ENCODE results near the gene ATM.

ATM gene

DNA sequence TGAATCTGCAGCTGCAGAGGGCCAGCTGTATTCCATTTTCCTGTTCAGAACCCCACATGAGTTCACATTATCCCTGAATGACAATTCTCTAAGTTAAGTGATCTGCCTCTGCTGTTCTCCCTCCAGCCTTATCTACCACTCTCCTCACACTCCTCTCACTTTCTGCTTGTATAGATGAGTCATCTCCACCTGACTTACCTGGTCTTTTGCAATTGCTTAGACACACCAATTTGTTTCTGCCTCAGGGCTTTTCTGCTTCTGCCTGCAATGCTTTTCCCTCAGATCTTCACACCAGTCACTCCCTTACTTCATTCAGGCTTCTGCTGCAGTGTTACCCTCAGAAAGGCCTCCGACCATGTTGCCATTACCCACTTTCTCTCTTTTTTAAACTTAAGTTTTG lies 118.1 kb downstream of the ATM start:
- no peak overlapping the region for H3K27ac ChIP-seq (ENCODE audit: low read depth, low read length)
- H3K4me2 ChIP-seq (ENCODE audit: low read depth, low read length, poor library complexity, severe bottlenecking), result no peak overlapping the region

DNA sequence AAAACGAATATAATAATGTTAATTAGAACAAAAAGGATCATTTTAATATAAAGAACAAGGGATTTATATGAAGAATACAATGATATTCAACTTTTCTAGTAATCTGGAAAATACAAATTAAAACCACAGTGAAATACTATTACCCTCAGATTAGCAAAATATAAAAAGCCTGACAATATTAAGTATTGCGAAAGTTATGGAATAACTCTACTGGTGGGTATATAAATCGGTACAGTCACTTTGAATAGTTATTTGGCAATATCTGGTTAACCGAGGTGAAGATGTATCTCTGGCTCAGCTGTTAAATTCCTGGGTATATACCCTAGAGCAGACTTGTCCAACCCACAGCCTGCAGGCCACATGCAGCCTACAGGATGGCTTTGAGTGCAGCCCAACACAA lies 118.8 kb downstream of the ATM start:
- H3K4me3 ChIP-seq (ENCODE audit: insufficient read depth, low read length, poor library complexity, severe bottlenecking), result no peak overlapping the region
- H3K9me2 ChIP-seq (replicated peaks; ENCODE audit: insufficient read depth, low read length), result no peaks in the 10 kb centered on the region
- no peak overlapping the region for H3K9ac ChIP-seq (ENCODE audit: low read length)
- TF ChIP-seq, protein P1, sequence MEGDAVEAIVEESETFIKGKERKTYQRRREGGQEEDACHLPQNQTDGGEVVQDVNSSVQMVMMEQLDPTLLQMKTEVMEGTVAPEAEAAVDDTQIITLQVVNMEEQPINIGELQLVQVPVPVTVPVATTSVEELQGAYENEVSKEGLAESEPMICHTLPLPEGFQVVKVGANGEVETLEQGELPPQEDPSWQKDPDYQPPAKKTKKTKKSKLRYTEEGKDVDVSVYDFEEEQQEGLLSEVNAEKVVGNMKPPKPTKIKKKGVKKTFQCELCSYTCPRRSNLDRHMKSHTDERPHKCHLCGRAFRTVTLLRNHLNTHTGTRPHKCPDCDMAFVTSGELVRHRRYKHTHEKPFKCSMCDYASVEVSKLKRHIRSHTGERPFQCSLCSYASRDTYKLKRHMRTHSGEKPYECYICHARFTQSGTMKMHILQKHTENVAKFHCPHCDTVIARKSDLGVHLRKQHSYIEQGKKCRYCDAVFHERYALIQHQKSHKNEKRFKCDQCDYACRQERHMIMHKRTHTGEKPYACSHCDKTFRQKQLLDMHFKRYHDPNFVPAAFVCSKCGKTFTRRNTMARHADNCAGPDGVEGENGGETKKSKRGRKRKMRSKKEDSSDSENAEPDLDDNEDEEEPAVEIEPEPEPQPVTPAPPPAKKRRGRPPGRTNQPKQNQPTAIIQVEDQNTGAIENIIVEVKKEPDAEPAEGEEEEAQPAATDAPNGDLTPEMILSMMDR (IDR thresholded peaks at IDR 0.05; ENCODE audit: insufficient read depth, low read length, poor library complexity, severe bottlenecking), result no peak
- no peak for TF ChIP-seq EZH2phosphoT487 (conservative IDR thresholded peaks at IDR 0.05; ENCODE audit: low read length)
- no peaks in the 10 kb centered on the region for H3K79me2 ChIP-seq (ENCODE audit: insufficient read depth, low read length)
- H3K27me3 ChIP-seq (ENCODE audit: low read length), result no peaks in the 10 kb centered on the region
- no peak overlapping the region for H3K4me2 ChIP-seq (ENCODE audit: low read depth, low read length, poor library complexity, severe bottlenecking)
- H4K20me1 ChIP-seq (ENCODE audit: low read depth, low read length), result no peaks in the 10 kb centered on the region
- no peak overlapping the region for H3K27ac ChIP-seq (ENCODE audit: low read depth, low read length)
- H3F3A ChIP-seq (ENCODE audit: insufficient read depth), result no peaks in the 10 kb centered on the region
- H3K36me3 ChIP-seq (ENCODE audit: low read length), result peaks cover 16% of the 10 kb centered on the region; the same call in 1 of the 2 replicates
- no peak overlapping the region for H2AFZ ChIP-seq (ENCODE audit: low read depth, low read length, severe bottlenecking)
- H3K9me3 ChIP-seq (ENCODE audit: insufficient read depth, low read length), result no peaks in the 10 kb centered on the region

More for the DNA sequence above, 118.1 kb downstream of the ATM start:
- TF ChIP-seq EZH2phosphoT487 (conservative IDR thresholded peaks at IDR 0.05; ENCODE audit: low read length), result no peak
- TF ChIP-seq, protein P1 (IDR thresholded peaks at IDR 0.05; ENCODE audit: insufficient read depth, low read length, poor library complexity, severe bottlenecking), result no peak
- Histone ChIP-seq H3K27me3 (ENCODE audit: low read length) (no peaks in the 10 kb centered on the region), H3K36me3 (ENCODE audit: low read length) (peaks cover 16% of the 10 kb centered on the region; the same call in 1 of the 2 replicates), H3K79me2 (ENCODE audit: insufficient read depth, low read length) (no peaks in the 10 kb centered on the region), H3F3A (ENCODE audit: insufficient read depth) (no peaks in the 10 kb centered on the region), H4K20me1 (ENCODE audit: low read depth, low read length) (no peaks in the 10 kb centered on the region), H3K9ac (ENCODE audit: low read length) (no peak overlapping the region), H3K9me3 (ENCODE audit: insufficient read depth, low read length) (no peaks in the 10 kb centered on the region), H3K9me2 (replicated peaks; ENCODE audit: insufficient read depth, low read length) (no peaks in the 10 kb centered on the region), H2AFZ (ENCODE audit: low read depth, low read length, severe bottlenecking) (no peak overlapping the region), H3K4me3 (ENCODE audit: insufficient read depth, low read length, poor library complexity, severe bottlenecking) (no peak overlapping the region)

GRCh38 chr11:108343714-108344113 lies 120.8 kb downstream of the ATM start:
- H3K9ac ChIP-seq (ENCODE audit: low read length), result no peak overlapping the region
- no peaks in the 10 kb centered on the region for H3K9me2 ChIP-seq (replicated peaks; ENCODE audit: insufficient read depth, low read length)
- TF ChIP-seq, protein P1 (IDR thresholded peaks at IDR 0.05; ENCODE audit: insufficient read depth, low read length, poor library complexity, severe bottlenecking), result no peak
- no peak for TF ChIP-seq EZH2phosphoT487 (conservative IDR thresholded peaks at IDR 0.05; ENCODE audit: low read length)
- H3K4me3 ChIP-seq (ENCODE audit: insufficient read depth, low read length, poor library complexity, severe bottlenecking), result no peak overlapping the region
- H4K20me1 ChIP-seq (ENCODE audit: low read depth, low read length), result no peaks in the 10 kb centered on the region
- no peaks in the 10 kb centered on the region for H3K79me2 ChIP-seq (ENCODE audit: insufficient read depth, low read length)
- H3F3A ChIP-seq (ENCODE audit: insufficient read depth), result no peaks in the 10 kb centered on the region
- H3K27me3 ChIP-seq (ENCODE audit: low read length), result no peaks in the 10 kb centered on the region
- no peak overlapping the region for H3K27ac ChIP-seq (ENCODE audit: low read depth, low read length)
- no peak overlapping the region for H3K4me2 ChIP-seq (ENCODE audit: low read depth, low read length, poor library complexity, severe bottlenecking)
- H3K36me3 ChIP-seq (ENCODE audit: low read length), result peaks cover 19% of the 10 kb centered on the region; the same call in 1 of the 2 replicates
- no peak overlapping the region for H2AFZ ChIP-seq (ENCODE audit: low read depth, low read length, severe bottlenecking)
- no peaks in the 10 kb centered on the region for H3K9me3 ChIP-seq (ENCODE audit: insufficient read depth, low read length)

All from SU-DHL-6 (cell line).